Caki2 (cell line): ENCODE measurements around the gene NGFR. TPM values are rescaled to one million over a fixed set of nuclear protein-coding genes. Genes with fewer than 3 reads are reported as not detected.
A peak's percentile ranks its signal among the peaks of the same experiment; 100 is the strongest.

ENCODE experiments used
- DNase-seq: peaks from one replicate; pipeline ENCODE4 v3.0.0-alpha.2; 2015; ENCODE audit warnings: low read depth
- in situ Hi-C: cut with HindIII; loops from 2 replicates; pipeline ENCODE4 v1.10.0; 2016; ENCODE audit warnings: low sequenced_read_pairs, low pct_unique_long_range_greater_than_20kb, mixed read lengths
- total RNA-seq: library from RNA; depleted of rRNA; stranded (reverse); fragments of >200 nt; shearing (Covaris generic); gene quantifications from 2 replicates; pipeline ENCODE4 v1.2.3, GENCODE V29; 2014; ENCODE audit warnings: low replicate concordance; rRNA removed

The NGFR gene, protein sequence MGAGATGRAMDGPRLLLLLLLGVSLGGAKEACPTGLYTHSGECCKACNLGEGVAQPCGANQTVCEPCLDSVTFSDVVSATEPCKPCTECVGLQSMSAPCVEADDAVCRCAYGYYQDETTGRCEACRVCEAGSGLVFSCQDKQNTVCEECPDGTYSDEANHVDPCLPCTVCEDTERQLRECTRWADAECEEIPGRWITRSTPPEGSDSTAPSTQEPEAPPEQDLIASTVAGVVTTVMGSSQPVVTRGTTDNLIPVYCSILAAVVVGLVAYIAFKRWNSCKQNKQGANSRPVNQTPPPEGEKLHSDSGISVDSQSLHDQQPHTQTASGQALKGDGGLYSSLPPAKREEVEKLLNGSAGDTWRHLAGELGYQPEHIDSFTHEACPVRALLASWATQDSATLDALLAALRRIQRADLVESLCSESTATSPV
- total RNA-seq, result 0.91 and 5.1 TPM in 2 replicates

DNA sequence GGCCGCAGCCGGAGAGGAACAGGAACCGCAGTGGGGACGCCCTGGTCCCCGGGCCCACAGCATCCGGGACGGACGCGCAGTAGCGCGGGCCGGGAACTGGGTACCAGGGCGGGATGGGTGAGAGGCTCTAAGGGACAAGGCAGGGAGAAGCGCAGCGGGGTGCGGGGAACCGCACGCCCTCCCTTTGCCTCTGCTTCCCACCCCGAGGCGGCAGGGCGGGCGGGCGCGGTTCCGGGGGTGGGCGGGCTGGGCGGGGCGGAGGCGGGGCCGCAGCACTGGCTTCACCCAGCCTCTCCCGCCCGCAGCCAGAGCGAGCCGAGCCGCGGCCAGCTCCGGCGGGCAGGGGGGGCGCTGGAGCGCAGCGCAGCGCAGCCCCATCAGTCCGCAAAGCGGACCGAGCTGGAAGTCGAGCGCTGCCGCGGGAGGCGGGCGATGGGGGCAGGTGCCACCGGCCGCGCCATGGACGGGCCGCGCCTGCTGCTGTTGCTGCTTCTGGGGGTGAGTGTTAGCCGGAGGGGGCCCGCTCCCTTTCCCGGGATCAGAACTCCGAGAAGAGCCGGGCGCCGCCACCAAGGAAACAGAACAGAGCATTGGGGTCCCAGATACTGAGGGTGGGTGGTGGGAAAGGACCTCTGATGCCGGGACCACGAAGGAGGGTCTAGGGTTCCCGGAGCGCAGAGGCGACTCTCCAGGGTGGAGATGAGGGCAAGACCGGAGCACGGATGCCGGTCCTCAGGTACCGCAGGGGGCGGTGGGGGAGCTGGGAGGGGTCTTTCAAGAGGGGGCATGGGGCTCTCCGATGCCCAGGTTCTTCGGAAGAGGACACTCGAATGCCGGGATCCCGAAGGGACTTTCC lies at the start of gene NGFR:
Gene NGFR (plus strand): TSS at position 308 of the 856 bp plus-strand sequence. CDS start 125 bp downstream, at position 433.
- in situ Hi-C loops, result no loop called here
- peak; percentile 63 for DNase-seq

DNA sequence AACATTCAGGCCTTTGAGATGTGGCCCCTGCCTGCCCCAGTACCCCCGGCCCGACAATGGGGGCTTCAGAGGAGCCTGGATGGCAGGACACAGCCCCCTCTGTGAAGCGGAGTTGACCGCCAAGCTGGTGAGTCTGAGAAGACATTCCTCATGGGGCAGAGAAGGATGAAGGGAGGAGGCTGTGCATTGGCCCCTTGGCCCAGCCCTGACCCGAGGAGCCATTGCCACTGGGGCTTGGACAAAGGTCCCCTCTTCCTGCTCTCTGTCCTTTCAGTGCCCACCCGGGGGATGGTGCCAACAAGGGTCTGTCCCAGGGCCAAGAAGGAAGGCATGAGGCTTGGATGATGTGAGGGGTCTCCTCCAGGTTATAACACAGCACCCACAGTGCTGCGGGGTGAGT lies 49.5 kb upstream of the NGFR start:
- no peak for DNase-seq
- in situ Hi-C loops, result no loop called here

DNA sequence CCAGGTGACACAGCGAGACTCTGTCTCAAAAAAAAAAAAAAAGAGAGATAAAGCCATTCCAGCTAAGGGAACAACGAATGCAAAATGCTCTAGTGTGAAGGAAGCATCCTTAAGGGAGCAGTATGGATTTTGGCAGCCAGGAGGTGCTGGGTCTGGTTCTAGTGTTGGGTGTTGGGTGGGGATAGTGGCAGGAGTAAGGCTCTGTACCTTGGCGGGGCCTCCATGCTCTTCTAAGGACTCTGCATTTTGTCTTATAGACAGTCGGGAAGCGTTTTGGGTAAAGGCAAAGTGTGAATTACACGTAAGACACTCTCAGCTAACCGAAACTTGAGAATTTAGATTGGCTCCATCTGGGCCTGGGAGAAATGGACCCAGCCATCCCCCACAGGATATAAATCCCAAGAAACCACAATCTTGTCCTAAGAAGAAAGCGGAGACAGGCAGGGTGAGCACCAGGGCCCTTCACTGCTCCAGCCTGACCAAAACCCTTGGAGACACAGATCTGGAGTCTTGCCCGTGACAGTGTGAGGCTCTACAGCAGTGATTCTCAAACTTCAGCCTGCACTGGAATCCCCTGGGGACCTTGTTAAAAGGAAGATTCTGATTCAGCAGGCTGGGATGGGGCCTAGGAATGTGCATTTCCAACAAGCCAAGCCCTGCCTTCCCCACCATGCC lies 47.3 kb upstream of the NGFR start:
- in situ Hi-C loops, result no loop called here

DNA sequence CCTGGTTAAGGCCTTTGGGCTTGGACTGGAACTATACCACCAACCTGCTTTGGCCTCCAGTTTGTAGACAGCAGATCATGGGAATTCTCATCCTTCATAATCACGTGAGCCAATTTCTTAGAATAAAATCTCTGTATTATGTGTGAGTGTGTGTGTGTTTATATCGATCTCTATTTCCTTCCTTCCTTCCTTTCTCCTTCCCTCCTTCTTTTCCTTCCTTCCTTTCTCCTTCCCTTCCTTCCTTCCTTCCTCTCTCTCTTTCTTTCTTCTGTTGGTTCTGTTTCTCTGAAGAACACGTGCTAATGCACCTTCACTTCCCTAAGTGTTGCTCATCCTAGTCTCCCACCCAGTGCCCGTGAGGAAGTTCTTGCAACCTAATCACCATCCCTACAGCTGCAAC lies 44.9 kb upstream of the NGFR start:
- in situ Hi-C loops, result no loop called here
- DNase-seq, result no peak

More for the DNA sequence above, 47.3 kb upstream of the NGFR start:
- DNase-seq, result no peak

DNA sequence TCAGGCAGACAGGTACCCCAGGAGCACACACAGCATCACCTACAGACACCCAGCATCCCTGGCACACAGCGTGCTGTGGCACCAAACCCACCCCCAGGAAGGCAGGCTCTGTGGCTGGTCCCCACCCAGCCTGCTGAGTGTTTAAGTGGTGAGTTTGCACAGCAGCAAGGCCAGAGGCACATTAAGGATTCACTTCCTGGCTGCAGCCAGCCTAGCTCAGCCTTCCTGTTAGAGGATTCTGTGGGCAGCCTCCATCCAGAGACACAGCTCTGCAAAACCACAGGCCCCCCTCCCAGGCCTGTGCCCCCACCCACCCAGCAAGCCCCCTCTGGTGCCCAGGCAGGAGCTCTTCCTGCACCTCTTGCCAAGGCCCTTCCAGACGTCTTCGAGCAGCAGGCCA lies 44.4 kb upstream of the NGFR start:
- no peak for DNase-seq

DNA sequence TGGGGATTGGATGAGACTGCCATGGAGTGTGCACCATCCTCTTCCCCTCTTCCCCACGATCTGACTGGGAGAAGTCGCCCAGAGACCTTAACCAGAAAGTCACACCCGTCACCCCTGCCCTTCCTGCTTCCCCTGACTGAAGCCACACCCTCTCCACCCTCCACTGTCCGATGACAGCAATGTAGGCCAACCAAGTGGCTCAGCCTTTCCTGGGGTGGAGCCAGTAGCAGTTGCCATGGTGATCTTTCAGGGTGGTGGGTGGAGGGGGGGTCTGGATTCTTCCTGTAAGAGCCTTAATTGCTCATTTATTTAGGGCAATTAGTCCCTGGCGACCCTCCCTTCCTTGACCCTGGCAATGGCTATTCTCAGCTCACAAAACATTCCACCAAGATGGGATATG lies 42.9 kb upstream of the NGFR start:
- in situ Hi-C loops, result no loop called here
- DNase-seq, result no peak

More for the DNA sequence above, 44.4 kb upstream of the NGFR start:
- in situ Hi-C loops, result no loop called here

DNA sequence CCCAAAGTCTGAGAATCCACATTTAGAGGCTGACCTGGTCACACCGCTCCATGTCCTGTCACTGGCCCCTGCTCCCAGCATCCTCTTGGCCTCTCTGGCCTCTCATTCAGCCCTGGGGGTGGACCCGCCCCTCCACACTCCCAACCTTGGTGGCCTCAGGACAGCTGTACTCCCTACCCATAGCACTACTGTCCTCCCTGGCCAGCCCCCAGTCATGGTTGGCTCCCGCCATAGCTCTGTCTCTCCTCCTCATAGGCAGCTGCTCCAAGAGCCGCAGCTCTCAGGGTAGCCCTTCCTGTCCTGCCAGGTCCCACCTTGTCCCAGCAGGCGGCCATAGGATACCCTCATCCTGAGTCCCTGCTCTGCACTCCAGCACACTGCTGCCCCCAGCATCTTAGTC lies 42.4 kb upstream of the NGFR start:
- in situ Hi-C loops, result no loop called here
- DNase-seq, result no peak

DNA sequence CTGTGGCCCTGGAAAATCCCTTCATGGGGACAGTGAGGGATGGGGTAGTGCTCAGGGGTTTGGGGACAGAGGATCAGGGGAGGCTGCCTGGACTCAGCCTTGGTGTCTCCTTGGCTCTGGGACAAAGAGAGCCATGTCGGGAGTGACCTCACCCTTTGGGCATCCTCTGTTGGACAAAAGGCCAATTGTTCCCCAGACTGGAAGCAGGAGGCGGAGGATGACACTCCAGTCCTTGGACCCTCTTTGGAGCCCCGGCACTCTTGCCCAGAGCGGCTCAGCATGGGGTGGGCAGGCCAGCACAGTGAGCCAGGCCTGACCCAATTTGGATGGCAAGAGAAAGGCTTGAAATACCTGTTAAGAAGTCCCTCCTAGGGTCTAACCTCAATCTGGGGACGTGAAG lies 41.0 kb upstream of the NGFR start:
- no peak for DNase-seq
- in situ Hi-C loops, result no loop called here

DNA sequence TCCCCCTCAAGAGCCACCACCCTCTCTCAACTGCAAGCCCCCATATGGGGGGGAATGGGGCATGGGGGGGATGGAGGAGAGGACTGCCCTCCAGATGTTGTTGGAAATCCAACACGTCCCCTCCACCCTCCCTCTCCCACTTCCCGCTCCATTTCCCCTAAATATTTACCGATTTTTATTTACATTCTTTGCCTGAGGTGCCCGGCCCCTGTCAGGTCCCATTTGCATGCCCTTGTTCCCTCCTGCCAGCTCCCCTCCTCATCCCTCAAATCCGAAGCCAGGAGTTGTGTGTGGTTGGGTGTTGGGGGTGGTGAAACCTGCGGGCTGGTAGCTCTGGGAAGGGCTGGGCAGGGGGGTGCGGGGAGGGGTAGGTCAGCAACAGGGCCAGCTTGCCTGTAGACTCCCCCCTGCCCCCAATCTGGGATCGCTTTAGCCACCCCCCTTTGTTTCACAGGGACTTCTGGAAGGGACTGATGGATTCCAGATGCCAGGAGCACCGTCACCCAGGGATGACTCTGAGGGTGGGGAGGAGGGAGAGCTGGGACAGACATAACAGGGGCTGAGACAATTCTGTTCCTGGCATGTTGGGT lies 39.7 kb upstream of the NGFR start:
- DNase-seq, result no peak
- in situ Hi-C loops, result no loop called here

DNA sequence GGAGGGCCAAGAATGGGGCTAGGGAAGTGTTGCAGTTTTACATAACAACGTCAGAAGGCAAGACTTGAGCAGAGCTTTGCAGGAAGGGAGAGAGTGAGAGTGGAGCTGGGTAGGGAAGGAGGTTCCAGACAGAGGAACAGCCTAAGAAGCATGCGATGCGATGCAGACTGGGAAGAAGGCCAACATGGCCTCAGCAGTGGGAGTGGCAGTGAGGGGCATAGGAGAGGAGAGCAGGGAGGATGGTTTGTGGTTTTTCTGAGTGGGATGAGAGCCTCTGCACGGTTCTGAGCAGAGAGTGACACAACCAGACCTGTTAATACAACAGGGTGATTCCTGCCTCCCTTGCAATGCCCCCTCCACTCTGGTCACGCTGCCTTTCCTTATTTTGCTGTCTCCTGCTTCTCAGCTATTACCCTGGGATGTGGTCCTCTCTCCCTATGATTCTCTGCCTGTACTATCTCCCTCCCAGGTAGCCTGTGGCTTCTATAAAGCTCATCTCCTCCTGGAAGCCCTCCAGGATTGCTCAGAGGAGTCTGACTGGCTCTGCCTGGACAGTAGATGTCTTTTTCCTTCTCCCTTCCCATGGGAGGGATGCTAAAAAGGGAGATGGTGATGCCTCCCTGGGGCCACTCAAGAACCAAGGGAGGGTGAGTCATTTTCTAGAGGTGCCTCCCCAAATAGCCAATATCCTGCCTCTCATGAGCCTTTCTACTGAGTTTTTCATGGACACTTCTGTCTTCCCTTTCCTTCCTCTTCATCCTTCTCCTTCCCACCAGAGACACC lies 38.7 kb upstream of the NGFR start:
- DNase-seq, result no peak
- in situ Hi-C loops, result no loop called here

DNA sequence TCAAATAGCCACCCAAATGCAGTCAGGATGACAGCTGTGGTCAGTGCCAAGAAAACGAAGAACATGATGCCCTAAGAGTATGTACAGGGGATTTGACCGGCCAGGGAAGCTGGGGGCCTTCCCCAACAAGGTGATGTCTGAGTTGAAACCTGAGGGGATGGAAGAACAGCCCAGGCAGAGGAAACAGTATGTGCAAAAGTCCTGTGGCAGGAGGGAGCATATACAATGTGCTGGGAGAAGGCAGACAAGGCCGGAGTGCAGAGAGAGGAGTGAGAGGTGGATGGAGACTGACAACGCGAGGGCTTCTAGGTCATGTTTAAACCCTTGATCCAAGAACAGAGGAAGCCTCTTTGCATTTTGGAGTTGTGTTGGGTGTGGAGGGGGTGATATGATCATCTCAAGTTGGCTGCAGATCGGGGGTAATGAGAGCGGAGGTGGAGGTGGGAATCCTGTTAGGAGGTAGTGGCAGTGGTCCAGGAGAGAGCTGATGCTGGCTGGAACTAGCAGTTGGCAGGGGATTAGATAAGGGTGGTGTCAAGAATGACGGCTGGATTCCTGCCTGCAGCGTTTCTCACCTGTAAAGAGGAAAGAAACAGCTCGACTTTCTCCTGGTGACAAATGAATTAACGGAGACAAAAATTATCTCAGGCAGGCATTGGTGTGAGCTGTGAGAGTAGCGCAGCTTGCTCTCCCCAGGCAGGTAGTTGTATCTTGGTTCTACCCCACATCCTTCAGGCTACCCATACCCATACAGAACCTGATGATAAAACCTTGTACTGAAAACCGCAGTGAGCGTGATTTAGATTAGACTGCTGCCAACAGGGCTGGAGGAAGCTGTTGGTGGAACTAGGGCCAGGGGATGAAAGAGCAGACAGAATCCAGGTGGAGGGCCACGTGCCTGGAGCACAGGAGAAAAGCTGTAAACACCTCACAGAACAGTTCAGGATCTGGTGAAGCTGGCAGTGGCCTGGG lies 37.2 kb upstream of the NGFR start:
- in situ Hi-C loops, result no loop called here
- no peak for DNase-seq

DNA sequence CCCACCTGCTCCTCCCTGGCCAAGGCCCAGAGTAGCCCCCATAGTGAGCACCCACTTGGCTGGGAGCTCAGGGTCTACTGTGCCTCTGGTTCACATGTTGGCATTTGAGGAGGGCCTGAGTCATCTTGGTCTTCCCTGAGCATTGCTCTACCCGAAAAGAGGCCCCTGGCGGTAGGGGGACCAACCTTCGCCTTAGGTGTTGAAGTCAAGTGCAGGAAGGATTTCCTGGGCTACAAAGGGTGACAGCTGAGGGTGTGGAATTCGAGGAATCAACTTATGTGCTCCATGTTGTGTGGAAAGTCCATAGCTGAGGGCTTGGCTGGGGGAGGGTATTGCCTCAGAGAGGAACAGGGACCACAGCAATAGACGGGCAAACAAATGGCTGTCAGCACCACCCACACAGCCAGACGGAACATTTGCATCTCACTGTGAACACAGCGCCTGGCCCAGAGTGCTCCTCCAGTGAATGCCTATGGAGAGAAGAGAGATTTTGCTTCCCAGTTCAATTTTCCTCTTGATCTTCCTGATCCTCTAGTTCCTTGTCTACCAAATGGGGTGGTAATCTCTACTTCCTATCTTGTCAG lies 35.6 kb upstream of the NGFR start:
- in situ Hi-C loops, result no loop called here
- DNase-seq, result no peak

DNA sequence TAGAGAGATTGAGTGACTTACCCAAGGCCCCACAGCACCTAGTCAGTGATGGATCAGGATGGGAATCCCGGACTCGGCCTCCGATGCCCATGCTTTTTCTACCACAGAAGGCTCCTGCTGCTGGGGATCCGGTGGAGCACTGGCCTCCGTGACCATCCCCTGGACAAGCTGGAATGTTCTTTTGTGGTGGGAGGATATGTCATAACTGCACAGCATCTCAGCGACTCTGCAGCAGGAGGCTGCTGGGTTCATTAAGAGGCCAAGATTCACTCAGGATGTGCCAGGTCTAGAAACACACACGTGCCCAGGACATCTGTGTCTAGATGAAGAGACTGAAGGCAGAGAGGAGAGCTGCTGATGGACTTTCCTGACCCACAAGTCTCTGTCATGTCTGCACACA lies 34.7 kb upstream of the NGFR start:
- in situ Hi-C loops, result no loop called here
- DNase-seq, result no peak

DNA sequence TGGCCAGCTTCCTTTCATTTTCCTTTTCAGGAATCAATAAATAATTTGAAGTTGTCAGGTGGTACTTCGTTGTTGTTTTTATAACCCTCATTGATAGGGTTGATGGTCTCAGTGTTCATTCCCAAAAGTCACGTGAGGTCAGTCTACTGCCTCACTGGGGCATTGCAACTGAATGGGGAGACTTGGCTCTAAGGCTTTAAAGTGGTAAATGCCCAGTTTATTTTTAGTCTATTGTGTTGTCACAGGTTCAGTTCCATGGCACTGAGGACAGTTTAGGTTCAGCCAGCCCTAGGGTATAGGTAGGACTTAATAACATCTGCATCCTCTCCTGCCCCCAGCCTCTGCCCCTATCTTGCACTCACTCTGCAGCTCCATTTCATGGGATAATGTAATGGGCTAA lies 33.5 kb upstream of the NGFR start:
- in situ Hi-C loops, result no loop called here

DNA sequence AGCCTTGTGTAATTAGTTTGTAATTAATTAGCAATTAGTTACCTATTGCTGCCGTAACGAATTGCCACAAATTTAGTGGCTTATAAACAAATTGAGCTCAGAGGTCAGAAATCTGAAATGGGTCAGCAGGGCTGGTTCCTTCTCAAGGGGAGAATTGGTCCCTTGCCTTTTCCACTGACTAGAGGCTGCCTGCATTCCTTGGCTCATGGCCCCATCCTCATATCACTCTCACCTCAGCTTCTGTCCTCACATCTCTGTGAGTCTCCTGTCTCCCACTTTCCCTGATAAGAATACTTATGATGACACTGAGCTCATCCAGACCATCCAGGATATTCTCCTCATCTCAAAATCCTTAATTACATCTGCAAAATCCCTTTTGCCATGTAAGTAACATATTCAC lies 31.0 kb upstream of the NGFR start:
- in situ Hi-C loops, result no loop called here
- DNase-seq, result no peak

More for the DNA sequence above, 33.5 kb upstream of the NGFR start:
- no peak for DNase-seq

DNA sequence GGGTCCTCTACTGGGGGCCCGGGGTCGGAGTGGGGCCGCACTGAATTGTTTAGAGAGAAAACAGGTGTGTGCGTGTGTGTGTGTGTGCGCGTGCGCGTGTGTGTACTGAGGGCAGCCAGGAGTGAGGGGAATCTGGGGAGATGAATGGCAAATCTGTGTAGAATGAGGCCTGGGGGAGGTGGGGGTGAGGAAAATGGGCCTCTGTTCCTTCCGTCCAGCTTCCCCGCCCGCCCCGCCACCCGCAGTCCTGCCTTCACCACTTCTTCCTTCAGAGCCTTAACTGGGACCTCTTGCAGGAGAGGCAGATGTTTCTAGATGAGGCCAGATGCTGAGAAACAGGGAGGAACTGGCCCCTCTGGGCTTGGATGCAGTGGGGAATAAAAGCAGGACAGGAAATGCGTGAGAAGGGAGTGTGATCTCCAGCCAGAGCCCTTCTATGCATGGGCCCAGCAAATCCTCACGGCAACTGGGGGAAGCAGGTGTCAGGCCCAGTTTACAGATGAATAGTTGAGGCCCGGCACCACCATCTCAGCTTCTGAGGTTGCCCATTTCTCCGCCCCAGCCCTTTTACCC lies 29.7 kb upstream of the NGFR start:
- in situ Hi-C loops, result no loop called here
- DNase-seq, result no peak
